ENCODE results near the gene IL6ST.
A peak's percentile ranks its signal among the peaks of the same experiment; 100 is the strongest.
"Not testable (repeated sequence)": the region's sequence is repeated elsewhere in the genome, so short reads cannot be mapped to it uniquely, and the experiment has no call there.

The IL6ST gene

DNA sequence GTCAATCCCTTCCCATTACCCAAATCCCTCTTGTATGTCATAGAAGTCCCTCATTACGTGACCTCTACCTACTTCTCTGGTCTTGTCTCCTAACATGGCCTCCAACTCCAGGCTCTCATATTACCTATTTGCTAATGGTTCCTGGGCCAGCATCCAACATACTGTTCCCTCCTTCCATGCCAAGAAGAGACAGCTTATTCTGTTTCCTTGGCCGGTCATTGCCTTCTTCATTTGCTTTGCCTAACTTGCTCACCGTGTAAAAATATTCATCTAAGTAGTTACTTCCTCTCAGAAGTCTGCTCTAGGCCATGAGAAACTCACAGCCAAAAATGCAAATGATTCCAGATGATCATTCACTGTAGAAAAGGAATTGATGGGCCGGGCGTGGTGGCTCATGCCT, 8.9 kb upstream of the IL6ST start:
- TF ChIP-seq, protein P1, sequence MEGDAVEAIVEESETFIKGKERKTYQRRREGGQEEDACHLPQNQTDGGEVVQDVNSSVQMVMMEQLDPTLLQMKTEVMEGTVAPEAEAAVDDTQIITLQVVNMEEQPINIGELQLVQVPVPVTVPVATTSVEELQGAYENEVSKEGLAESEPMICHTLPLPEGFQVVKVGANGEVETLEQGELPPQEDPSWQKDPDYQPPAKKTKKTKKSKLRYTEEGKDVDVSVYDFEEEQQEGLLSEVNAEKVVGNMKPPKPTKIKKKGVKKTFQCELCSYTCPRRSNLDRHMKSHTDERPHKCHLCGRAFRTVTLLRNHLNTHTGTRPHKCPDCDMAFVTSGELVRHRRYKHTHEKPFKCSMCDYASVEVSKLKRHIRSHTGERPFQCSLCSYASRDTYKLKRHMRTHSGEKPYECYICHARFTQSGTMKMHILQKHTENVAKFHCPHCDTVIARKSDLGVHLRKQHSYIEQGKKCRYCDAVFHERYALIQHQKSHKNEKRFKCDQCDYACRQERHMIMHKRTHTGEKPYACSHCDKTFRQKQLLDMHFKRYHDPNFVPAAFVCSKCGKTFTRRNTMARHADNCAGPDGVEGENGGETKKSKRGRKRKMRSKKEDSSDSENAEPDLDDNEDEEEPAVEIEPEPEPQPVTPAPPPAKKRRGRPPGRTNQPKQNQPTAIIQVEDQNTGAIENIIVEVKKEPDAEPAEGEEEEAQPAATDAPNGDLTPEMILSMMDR (conservative IDR thresholded peaks at IDR 0.05; ENCODE audit: control insufficient read depth, insufficient read depth, low read depth, low read length), result no peak
- H3K4me3 ChIP-seq (ENCODE audit: control insufficient read depth, low read depth, low read length), result no peak overlapping the region
- peak; percentile 79 for DNase-seq (ENCODE audit: low read depth)

DNA sequence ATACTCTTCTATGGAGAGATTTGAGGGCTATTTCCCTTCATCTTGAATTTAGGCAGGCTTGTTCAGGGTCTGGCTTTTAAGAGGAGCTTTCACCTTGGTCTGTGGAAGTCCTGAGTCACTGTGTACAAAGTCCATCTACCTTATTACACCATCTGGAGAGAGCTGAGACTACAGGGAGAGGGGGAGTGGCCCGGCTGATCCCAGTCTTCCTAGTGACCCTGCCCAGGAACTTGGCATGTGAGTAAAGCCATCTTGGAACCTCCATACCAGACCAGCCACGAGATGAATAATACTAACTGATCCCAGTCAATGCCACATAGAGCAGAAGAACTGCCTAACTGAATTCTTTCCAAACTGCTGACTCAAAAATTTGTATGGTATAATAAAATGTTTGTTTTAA, 8.4 kb upstream of the IL6ST start:
- no peak overlapping the region for H3K4me3 ChIP-seq (ENCODE audit: control insufficient read depth, low read depth, low read length)
- peak; percentile 76 for DNase-seq (ENCODE audit: low read depth)
- TF ChIP-seq, protein P1 (conservative IDR thresholded peaks at IDR 0.05; ENCODE audit: control insufficient read depth, insufficient read depth, low read depth, low read length), result no peak

DNA sequence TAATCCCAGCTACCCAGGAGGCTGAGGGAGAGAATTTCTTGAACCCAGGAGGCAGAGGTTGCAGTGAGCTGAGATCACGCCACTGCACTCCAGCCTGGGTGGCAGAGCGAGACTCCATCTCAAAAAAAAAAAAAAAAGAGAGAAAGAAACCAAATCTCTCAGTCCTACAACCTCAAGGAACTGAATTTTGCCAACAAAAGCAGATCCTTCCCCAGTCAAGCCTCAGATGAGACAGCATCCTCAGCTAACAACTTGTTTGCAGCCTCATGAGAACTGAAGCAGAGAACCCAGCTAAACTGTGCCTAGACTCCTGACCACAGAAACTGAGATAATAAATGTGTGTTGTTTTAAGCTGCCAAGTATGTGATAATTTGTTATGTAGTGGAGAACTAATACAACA, 7.5 kb upstream of the IL6ST start:
- no peak overlapping the region for H3K4me3 ChIP-seq (ENCODE audit: control insufficient read depth, low read depth, low read length)
- TF ChIP-seq, protein P1 (conservative IDR thresholded peaks at IDR 0.05; ENCODE audit: control insufficient read depth, insufficient read depth, low read depth, low read length), result no peak
- no peak for DNase-seq (ENCODE audit: low read depth)

DNA sequence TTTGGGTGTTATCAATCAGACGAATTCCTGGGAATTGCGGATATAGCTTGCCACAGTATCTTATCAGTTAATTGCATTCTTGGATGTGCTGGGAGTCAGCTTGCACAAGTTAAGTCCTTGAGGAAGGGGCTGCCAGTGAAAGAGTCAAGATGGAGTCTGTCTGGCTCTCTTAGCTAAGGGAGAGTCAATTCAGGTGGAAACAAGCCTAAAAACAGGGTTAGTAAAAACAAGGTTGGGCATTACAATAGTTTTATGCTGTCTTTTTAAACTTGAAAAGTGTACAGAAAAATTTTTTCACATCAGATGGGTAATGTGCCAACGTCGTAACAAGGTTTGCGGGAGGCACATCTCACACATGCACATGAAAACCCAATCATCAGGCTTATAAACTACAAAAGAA, 5.5 kb upstream of the IL6ST start:
- not testable (repeated sequence) for H3K4me3 ChIP-seq (ENCODE audit: control insufficient read depth, low read depth, low read length); DNase-seq (ENCODE audit: low read depth)

DNA sequence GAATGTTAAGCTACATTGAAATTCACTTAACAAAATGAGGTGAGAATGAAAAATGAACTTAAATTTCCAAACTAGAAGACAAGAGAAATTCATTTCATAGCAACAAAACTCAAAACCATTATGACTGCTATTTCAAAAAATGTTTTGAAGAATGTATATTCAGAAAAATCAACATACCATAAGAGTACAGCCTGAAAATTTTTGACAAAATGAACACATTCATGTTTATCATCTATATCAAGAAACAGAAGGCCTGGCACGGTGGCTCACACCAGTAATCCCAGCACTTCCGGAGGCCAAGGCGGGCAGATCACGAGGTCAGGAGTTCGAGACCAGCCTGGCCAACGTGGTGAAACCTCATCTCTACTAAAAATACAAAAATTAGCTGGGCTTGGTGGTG, 4.2 kb upstream of the IL6ST start:
- H3K4me3 ChIP-seq (ENCODE audit: control insufficient read depth, low read depth, low read length), result no peak overlapping the region
- DNase-seq (ENCODE audit: low read depth), result no peak
- TF ChIP-seq, protein P1 (conservative IDR thresholded peaks at IDR 0.05; ENCODE audit: control insufficient read depth, insufficient read depth, low read depth, low read length), result no peak

DNA sequence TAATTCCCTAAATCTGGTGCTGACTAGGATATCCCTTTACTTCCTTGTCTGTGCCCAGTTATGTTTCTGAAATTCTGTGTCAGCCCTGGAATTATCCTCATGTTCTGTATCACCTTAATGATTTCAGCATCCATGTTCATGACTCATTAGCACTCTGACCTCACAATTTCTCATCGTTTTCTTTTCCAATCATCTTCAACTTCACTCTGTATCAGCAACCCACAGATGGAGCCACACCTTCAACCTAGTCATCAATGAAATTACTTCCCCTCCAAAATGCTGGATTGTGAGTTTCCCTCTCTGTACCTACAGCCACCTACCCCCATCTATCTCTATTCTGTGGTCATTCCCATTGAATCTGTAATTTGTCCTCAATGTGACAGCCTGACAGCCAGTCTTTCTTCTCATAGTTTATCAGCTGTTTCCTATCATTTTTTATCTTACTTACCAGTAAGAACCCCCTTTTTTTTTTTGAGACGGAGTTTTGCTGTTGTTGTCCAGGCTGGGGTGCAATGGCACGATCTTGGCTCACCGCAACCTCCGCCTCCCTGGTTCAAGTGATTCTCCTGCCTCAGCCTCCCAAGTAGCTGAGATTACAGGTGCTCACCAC, 3.1 kb upstream of the IL6ST start:
- TF ChIP-seq, protein P1 (conservative IDR thresholded peaks at IDR 0.05; ENCODE audit: control insufficient read depth, insufficient read depth, low read depth, low read length), result peak; percentile 2
- DNase-seq (ENCODE audit: low read depth), result peak; percentile 95
- no peak overlapping the region for H3K4me3 ChIP-seq (ENCODE audit: control insufficient read depth, low read depth, low read length)

DNA sequence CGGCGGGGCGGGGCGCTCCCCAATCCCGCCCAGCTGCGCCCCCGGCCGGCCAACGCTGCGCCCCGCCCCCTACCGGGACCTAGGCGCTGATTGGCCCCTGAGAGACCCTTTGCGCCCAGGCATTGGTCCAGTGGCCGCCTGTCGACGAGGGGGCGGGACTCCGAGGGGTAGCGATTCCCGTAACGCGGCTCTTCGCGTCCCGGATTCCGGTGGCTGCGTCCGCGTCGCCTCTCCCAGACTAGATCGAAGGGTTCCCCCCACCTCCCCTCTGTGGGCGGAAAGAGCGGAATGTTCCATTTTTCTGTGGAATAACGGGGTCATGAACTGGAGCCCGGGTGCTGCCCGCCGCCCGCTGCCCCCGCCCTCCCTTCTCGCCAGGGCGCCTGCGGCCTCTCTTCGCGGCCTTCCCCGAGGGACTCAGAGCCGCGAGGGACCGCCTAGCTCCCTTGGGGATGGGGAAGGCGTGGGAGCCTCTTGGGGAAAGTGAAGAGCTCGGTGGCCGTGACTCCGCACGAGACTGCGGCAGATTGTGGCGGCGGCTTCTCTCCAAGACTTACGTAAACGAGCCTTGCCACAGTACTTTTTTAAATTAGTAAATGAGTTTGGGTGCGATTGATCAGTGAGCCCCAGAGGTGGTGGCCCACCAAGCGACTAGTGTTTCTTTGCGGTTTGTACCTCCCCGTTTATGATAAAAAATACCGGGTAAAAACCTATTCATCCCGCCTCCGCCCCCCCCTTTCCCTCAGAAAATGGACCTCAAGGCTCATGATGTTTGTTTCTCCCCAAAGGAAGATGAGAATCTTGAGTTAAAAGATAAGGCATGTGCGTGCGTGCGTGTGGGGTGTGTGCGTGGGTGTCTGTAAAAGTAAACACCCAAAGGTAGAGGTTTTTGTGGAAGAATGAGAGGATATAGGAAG, 493 bp upstream of the IL6ST start:
- TF ChIP-seq, protein P1 (conservative IDR thresholded peaks at IDR 0.05; ENCODE audit: control insufficient read depth, insufficient read depth, low read depth, low read length), result no peak
- peak overlapping the region; percentile 83 for H3K4me3 ChIP-seq (ENCODE audit: control insufficient read depth, low read depth, low read length)
- peak; percentile 97 for DNase-seq (ENCODE audit: low read depth)

All from fibroblast of mammary gland (primary cell).